A673 (cell line): Measurements from ENCODE around the gene SRSF9.

Experiments used
- EZH2 ChIP-seq: fragments of 200-600 bp; sonication (generic); IDR thresholded peaks from 2 replicates; pipeline ENCODE4 v1.6.1; 2017; ENCODE audit warnings: borderline replicate concordance, low read depth, mild to moderate bottlenecking, mixed read lengths, antibody characterized with exemption, low read length; ENCODE audit not compliant: poor library complexity, severe bottlenecking
- TF ChIP-seq, protein P1 (sequence below): fragments of 300-800, 200-600 bp; sonication (generic); conservative IDR thresholded peaks from 2 replicates; pipeline ENCODE4 v1.5.1; 2017; ENCODE audit warnings: low read depth, mild to moderate bottlenecking, antibody characterized with exemption, low read length, moderate library complexity, mixed read lengths

- TF ChIP-seq, protein P1, sequence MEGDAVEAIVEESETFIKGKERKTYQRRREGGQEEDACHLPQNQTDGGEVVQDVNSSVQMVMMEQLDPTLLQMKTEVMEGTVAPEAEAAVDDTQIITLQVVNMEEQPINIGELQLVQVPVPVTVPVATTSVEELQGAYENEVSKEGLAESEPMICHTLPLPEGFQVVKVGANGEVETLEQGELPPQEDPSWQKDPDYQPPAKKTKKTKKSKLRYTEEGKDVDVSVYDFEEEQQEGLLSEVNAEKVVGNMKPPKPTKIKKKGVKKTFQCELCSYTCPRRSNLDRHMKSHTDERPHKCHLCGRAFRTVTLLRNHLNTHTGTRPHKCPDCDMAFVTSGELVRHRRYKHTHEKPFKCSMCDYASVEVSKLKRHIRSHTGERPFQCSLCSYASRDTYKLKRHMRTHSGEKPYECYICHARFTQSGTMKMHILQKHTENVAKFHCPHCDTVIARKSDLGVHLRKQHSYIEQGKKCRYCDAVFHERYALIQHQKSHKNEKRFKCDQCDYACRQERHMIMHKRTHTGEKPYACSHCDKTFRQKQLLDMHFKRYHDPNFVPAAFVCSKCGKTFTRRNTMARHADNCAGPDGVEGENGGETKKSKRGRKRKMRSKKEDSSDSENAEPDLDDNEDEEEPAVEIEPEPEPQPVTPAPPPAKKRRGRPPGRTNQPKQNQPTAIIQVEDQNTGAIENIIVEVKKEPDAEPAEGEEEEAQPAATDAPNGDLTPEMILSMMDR, result no peak
- TF ChIP-seq EZH2, result no peak
Measured at GRCh38 chr12:120495186-120495730, 25.7 kb upstream of the SRSF9 start.
